ENCODE measurements around the gene KCTD5.

GRCh38 chr16:2716948-2717347 is 34.6 kb downstream of the KCTD5 start:
- TF ChIP-seq POLR2A (IDR thresholded peaks at IDR 0.05; ENCODE audit: low read length) = no peak
- no peak for TF ChIP-seq GATA1 (IDR thresholded peaks at IDR 0.05; ENCODE audit: low read depth, low read length)
